Measurements from ENCODE around the gene NRXN3. TPM values are rescaled to one million over a fixed set of nuclear protein-coding genes. Genes with fewer than 3 reads are reported as not detected.
A peak's percentile ranks its signal among the peaks of the same experiment; 100 is the strongest.

Gene NRXN3
- total and polyA plus RNA-seq, 4 donors = 1.4 to 8.3 (median 4.4) TPM

- no peak overlapping the region for H3K4me3 ChIP-seq
- 81 to 89% methylated on average over 1 of the region's 1 CpG for WGBS, 2 donors
Measured at GRCh38 chr14:79548836-79549235, 1378.7 kb downstream of the NRXN3 start.

GRCh38 chr14:79549515-79549914 is 1379.3 kb downstream of the NRXN3 start:
- Histone ChIP-seq H3K36me3 (ENCODE audit: control insufficient read depth in 4 of 4, insufficient read depth in 4 of 4, low read length in 4 of 4) (no peaks in the 10 kb centered on the region), H3K27ac (ENCODE audit: low read depth in 1 of 2, low read length in 1 of 2) (no peak overlapping the region), H3K9me3 (ENCODE audit: control insufficient read depth in 4 of 4, insufficient read depth in 3 of 4, low read length in 3 of 4) (no peaks in the 10 kb centered on the region), H3K4me3 (no peak overlapping the region), H3K9ac (ENCODE audit: insufficient read depth in 1 of 2, low read length in 2 of 2) (no peak overlapping the region), H3K4me1 (ENCODE audit: control insufficient read depth in 5 of 5, insufficient read depth in 5 of 5, low read length in 5 of 5) (no peaks in the 10 kb centered on the region), H3K27me3 (ENCODE audit: control insufficient read depth in 3 of 3, insufficient read depth in 3 of 3, low read length in 2 of 3) (no peaks in the 10 kb centered on the region)
- TF ChIP-seq CTCF (IDR thresholded peaks at IDR 0.05; ENCODE audit: control extremely low read depth, extremely low read depth) = no peak
- WGBS, 2 donors = 91 to 93% methylated on average over 5 of the region's 5 CpGs
- no peak for ATAC-seq (ENCODE audit: insufficient read depth, low FRiP score)
- no peak for DNase-seq

More at GRCh38 chr14:79548836-79549235, 1378.7 kb downstream of the NRXN3 start:
- ATAC-seq (ENCODE audit: insufficient read depth, low FRiP score) (no peak), DNase-seq (no peak)
- Histone ChIP-seq H3K27ac (ENCODE audit: low read depth in 1 of 2, low read length in 1 of 2) (no peak overlapping the region), H3K27me3 (ENCODE audit: control insufficient read depth in 3 of 3, insufficient read depth in 3 of 3, low read length in 2 of 3) (no peaks in the 10 kb centered on the region), H3K36me3 (ENCODE audit: control insufficient read depth in 4 of 4, insufficient read depth in 4 of 4, low read length in 4 of 4) (no peaks in the 10 kb centered on the region), H3K4me1 (ENCODE audit: control insufficient read depth in 5 of 5, insufficient read depth in 5 of 5, low read length in 5 of 5) (no peaks in the 10 kb centered on the region), H3K9ac (ENCODE audit: insufficient read depth in 1 of 2, low read length in 2 of 2) (no peak overlapping the region), H3K9me3 (ENCODE audit: control insufficient read depth in 4 of 4, insufficient read depth in 3 of 4, low read length in 3 of 4) (no peaks in the 10 kb centered on the region)
- no peak for TF ChIP-seq CTCF (IDR thresholded peaks at IDR 0.05; ENCODE audit: control extremely low read depth, extremely low read depth)

GRCh38 chr14:79551523-79551922 is 1381.3 kb downstream of the NRXN3 start:
- H3K4me3 ChIP-seq = no peak overlapping the region
- no peak for TF ChIP-seq CTCF (IDR thresholded peaks at IDR 0.05; ENCODE audit: control extremely low read depth, extremely low read depth)
- H3K9ac ChIP-seq (ENCODE audit: insufficient read depth in 1 of 2, low read length in 2 of 2) = no peak overlapping the region
- H3K4me1 ChIP-seq (ENCODE audit: control insufficient read depth in 5 of 5, insufficient read depth in 5 of 5, low read length in 5 of 5) = no peaks in the 10 kb centered on the region
- no peaks in the 10 kb centered on the region for H3K27me3 ChIP-seq (ENCODE audit: control insufficient read depth in 3 of 3, insufficient read depth in 3 of 3, low read length in 2 of 3)
- DNase-seq (no peak), ATAC-seq (ENCODE audit: insufficient read depth, low FRiP score) (no peak)
- H3K36me3 ChIP-seq (ENCODE audit: control insufficient read depth in 4 of 4, insufficient read depth in 4 of 4, low read length in 4 of 4) = no peaks in the 10 kb centered on the region
- WGBS, 2 donors = 61 to 88% methylated on average over 4 of the region's 4 CpGs
- no peaks in the 10 kb centered on the region for H3K9me3 ChIP-seq (ENCODE audit: control insufficient read depth in 4 of 4, insufficient read depth in 3 of 4, low read length in 3 of 4)
- H3K27ac ChIP-seq (ENCODE audit: low read depth in 1 of 2, low read length in 1 of 2) = no peak overlapping the region

- H3K27me3 ChIP-seq (ENCODE audit: control insufficient read depth in 3 of 3, insufficient read depth in 3 of 3, low read length in 2 of 3) = no peaks in the 10 kb centered on the region
- H3K36me3 ChIP-seq (ENCODE audit: control insufficient read depth in 4 of 4, insufficient read depth in 4 of 4, low read length in 4 of 4) = no peaks in the 10 kb centered on the region
- no peak overlapping the region for H3K27ac ChIP-seq (ENCODE audit: low read depth in 1 of 2, low read length in 1 of 2)
- TF ChIP-seq CTCF (IDR thresholded peaks at IDR 0.05; ENCODE audit: control extremely low read depth, extremely low read depth) = no peak
- DNase-seq = peak in 1 of 3 donors; percentile 37
- ATAC-seq (ENCODE audit: insufficient read depth, low FRiP score) = no peak
- WGBS, 2 donors = 63 to 74% methylated on average over 1 of the region's 1 CpG
- H3K4me1 ChIP-seq (ENCODE audit: control insufficient read depth in 5 of 5, insufficient read depth in 5 of 5, low read length in 5 of 5) = no peaks in the 10 kb centered on the region
- H3K4me3 ChIP-seq = no peak overlapping the region
- no peaks in the 10 kb centered on the region for H3K9me3 ChIP-seq (ENCODE audit: control insufficient read depth in 4 of 4, insufficient read depth in 3 of 4, low read length in 3 of 4)
- no peak overlapping the region for H3K9ac ChIP-seq (ENCODE audit: insufficient read depth in 1 of 2, low read length in 2 of 2)
Measured at GRCh38 chr14:79552778-79553177, 1382.6 kb downstream of the NRXN3 start.

All from lung (tissue), 12 donors.